GM10266 (cell line): Measurements from ENCODE around the gene GFER.

Source experiments
- DNase-seq: peaks from one replicate; pipeline ENCODE4 v3.0.0; 2012; ENCODE audit errors: extremely low spot score
- CTCF ChIP-seq: IDR thresholded peaks from 2 replicates; pipeline ENCODE4 v1.5.1; 2012; ENCODE audit warnings: mild to moderate bottlenecking, low read depth; ENCODE audit not compliant: control insufficient read depth, insufficient read depth; ENCODE audit errors: missing control alignments

GFER gene

DNA sequence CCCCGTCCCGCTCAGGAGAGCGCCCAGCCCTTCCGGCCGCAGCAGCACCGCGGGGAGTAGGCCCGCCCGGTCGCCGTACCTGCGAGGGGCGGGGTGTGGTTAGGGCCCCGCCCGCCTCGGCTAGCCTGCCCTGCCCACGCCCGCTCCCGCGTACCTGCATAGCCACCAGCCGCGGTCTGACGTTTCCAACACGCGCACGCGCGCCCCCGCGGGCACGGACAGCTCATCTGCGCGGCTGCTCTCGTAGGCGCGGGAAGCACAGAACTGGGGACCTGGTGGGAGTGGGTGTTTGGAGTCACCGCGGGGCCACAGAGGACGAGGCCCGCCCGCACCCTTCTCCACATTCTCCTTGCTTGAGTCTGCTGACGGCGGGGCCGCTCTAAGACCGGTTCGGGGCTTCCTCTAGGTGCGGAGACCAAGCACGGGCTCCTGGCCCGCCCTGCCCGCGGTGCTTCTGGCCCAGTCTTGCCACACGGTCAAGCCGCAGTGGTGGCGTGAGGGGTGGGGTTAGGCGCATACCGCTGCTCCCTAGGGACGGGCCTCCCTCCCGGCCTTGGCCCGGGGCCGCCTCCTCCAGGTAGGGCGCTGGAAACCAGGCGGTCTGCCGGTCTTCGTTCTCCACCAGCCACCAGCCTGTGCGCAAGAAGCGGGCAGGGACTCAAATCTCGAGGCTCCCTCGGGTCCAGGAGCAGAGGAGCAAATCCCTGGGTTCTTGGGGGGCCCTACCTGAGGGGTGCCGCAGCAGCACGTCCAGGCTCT, 4.5 kb upstream of the GFER start:
- no peak for DNase-seq
- TF ChIP-seq CTCF, result no peak

GRCh38 chr16:1980030-1980769, 3.8 kb upstream of the GFER start:
- no peak for TF ChIP-seq CTCF
- DNase-seq, result no peak

DNA sequence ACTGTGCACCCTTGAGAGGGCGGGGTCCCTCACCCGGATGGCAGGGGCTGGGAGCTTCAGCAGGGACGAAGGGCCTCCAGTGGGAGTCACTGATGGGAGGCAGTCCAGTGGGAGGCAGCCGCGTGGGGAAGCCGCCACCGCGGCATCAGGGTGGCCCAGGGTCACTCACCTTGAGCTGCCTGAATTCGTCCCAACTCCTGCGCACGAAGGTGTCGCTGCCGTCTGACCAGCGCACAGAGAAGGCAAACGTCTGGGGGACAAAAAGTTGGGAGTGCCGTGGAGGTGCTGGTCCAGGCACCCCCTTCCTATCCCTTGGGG, 3.3 kb upstream of the GFER start:
- no peak for DNase-seq
- no peak for TF ChIP-seq CTCF

GRCh38 chr16:1981398-1981836, 2.6 kb upstream of the GFER start, which contains the start of gene NOXO1:
Gene NOXO1, minus strand, starts transcription at chr16:1981469. Its CDS starts 290 bp downstream, at chr16:1981179.
- TF ChIP-seq CTCF, result no peak
- peak; percentile 71 for DNase-seq

DNA sequence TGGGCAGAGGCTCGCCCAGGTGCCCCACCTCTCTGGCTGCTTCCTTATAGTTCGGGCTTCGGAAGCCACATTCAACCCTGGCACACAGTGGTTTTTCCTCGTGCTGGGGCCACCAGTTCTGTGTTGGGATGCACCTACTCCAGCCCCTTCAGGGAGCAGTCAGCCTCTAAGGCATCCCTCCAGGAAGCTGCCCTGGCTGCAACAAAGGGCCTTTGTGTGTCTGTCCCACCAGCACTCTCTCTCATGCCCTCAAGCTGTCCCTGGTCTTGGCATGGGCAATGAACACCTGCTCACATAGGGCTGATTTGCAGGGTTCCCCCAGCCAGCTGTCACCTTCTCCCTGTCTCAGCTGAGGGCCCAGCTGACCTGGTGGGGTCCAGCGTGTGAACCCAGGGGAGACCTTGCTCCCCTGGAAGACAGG, 2.0 kb upstream of the GFER start:
- DNase-seq, result no peak
- TF ChIP-seq CTCF, result no peak

DNA sequence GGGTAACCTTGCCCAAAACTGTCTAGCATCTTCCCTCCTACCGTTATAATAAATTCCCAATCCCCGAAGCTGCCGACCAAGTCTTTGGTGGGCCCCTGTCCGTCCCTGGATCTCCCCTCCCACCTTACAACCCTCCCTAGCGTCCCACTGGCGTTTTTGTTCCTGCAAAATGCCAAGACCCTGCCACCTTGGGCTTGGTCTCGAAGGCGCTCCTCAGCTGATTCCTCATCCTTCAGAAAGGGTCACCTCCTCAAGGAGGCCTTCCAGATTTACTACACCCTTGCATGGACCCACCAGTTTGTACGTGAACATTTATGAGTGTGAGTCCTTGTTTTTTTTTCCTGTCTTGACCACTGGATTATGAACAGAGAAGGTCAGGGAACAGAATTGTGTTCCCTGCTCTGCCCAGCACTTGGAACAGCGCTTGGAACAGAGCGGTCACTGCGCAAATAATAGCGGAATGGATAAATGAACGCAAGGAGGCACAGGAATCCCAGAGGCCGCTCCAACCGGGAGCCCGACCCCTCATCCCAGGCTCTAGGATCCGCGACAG, 926 bp upstream of the GFER start:
- DNase-seq, result no peak
- TF ChIP-seq CTCF, result no peak
